ENCODE results near the gene INPP5A.
A peak's percentile ranks its signal among the peaks of the same experiment; 100 is the strongest.

The INPP5A gene

DNA sequence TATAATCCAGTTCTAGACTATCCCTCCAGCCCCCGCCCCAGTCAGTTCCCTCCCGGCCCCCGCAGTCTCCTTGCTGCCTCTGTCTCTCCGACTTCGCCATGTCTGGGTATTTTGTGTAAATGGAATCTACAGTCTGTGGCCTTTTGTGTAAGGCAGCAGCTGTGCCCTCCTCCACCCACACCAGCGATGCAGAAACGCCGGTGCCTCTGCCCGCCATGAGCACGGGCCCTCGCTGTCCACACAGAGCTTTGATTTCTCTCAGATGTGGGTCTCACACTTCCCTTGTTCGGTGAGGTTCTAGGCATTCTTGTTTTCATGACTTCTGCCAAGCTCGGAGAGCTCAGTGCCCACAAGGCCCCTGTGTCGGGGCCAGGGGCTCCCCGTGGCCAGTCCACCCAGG lies 210.5 kb downstream of the INPP5A start:
- Histone ChIP-seq H3K36me3 (replicated peaks in 1 of 2; ENCODE audit: control insufficient read depth in 2 of 2, insufficient read depth in 2 of 2, low read length in 2 of 2) (peaks cover 2 to 7% of the 10 kb centered on the region in 2 donors), H2BK12ac (ENCODE audit: low read length) (no peak overlapping the region), H2BK15ac (ENCODE audit: low read length) (no peak overlapping the region), H3K27me3 (ENCODE audit: control insufficient read depth in 3 of 3, insufficient read depth in 3 of 3, low read depth in 1 of 3, low read length in 3 of 3) (peaks cover 0 to 44% (median 0%) of the 10 kb centered on the region in 3 experiments), H2AK5ac (ENCODE audit: low read depth, low read length) (no peak overlapping the region), H3K79me1 (ENCODE audit: low read depth, low read length) (peaks cover 11% of the 10 kb centered on the region), H4K8ac (ENCODE audit: low read depth, low read length) (no peak overlapping the region), H3K23ac (ENCODE audit: low read depth, low read length, poor library complexity) (no peak overlapping the region), H4K91ac (ENCODE audit: low read depth, low read length, poor library complexity) (no peak overlapping the region), H3K4me2 (ENCODE audit: insufficient read depth, low read length, poor library complexity, severe bottlenecking) (no peak overlapping the region), H3K18ac (ENCODE audit: low read length) (no peak overlapping the region), H3K4me3 (ENCODE audit: low read length in 2 of 2) (no peak overlapping the region), H3K9ac (ENCODE audit: low read depth, low read length, poor library complexity) (no peak overlapping the region), H2BK120ac (ENCODE audit: low read depth, low read length) (no peak overlapping the region), H2BK5ac (ENCODE audit: low read length) (no peak overlapping the region), H3K4ac (ENCODE audit: low read length) (no peak overlapping the region), H3K14ac (ENCODE audit: low read length) (no peak overlapping the region), H3K27ac (replicated peaks; ENCODE audit: low read length) (no peak overlapping the region), H3K4me1 (ENCODE audit: control insufficient read depth in 2 of 2, insufficient read depth in 1 of 2, low read depth in 1 of 2, low read length in 2 of 2) (peaks cover 17 to 37% of the 10 kb centered on the region in 2 donors), H2AFZ (ENCODE audit: low read length) (no peak overlapping the region), H3K9me3 (replicated peaks in 1 of 2; ENCODE audit: control insufficient read depth in 2 of 2, insufficient read depth in 1 of 2, low read depth in 1 of 2, low read length in 2 of 2) (peaks cover 0 to 3% of the 10 kb centered on the region in 2 donors)
- no peak for DNase-seq (ENCODE audit: low spot score)
- no CpG with 5 or more reads among the region's 15 CpGs for WGBS, 2 donors (ENCODE audit: extremely low coverage in 2 of 2, insufficient read length in 2 of 2, insufficient replicate concordance in 1 of 2)

DNA sequence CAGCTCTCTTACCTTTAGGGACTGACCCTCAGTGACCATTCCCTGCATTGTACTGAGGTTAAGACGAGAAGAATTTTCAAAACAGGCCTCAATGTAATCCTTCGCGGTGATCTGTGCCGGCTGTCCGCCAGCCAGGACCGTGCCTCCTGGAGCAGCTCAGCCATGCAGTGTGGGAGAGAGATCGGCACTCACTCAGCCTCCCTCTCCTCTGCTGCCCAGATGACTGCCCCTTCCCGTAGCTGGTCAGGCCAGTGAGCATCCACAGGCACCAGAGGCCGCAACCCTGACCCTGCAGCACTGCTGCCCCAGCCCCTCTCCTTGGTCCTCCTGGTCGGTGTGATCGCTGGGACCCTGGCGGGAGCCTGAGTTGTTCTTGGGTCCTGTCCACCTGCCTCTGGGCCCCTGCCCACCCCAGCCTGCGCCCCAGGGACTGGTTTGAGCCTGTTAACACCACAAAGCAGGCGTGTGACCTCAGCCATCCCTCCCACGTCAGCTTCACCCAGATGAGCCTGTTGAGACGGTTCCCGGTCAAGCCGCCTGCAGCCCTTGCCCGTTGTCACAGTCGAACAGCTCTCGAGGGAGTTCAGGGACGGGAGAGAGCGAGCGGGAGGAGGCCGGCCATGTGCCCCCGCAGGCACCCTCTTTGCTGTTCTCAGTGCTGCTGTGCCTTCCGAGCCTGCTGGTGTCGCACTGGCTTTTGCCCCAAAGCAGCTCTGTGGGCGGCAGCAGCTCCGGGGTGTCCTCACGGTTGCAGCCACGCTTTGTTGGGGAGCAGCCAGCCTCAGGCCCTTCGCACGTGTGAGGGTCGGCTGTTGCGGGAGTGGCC lies 211.2 kb downstream of the INPP5A start:
- Histone ChIP-seq H3K23ac (ENCODE audit: low read depth, low read length, poor library complexity) (peak overlapping the region; percentile 80), H3K4me2 (ENCODE audit: insufficient read depth, low read length, poor library complexity, severe bottlenecking) (no peak overlapping the region), H4K91ac (ENCODE audit: low read depth, low read length, poor library complexity) (no peak overlapping the region), H2BK5ac (ENCODE audit: low read length) (no peak overlapping the region), H2AK5ac (ENCODE audit: low read depth, low read length) (peak overlapping the region; percentile 43), H2BK12ac (ENCODE audit: low read length) (peak overlapping the region; percentile 30), H2BK120ac (ENCODE audit: low read depth, low read length) (no peak overlapping the region), H2BK15ac (ENCODE audit: low read length) (peak overlapping the region; percentile 26), H2AFZ (ENCODE audit: low read length) (no peak overlapping the region), H3K9ac (ENCODE audit: low read depth, low read length, poor library complexity) (peak overlapping the region; percentile 70), H3K18ac (ENCODE audit: low read length) (peak overlapping the region; percentile 89), H3K27ac (replicated peaks; ENCODE audit: low read length) (no peak overlapping the region), H3K14ac (ENCODE audit: low read length) (peak overlapping the region; percentile 56), H3K36me3 (replicated peaks in 1 of 2; ENCODE audit: control insufficient read depth in 2 of 2, insufficient read depth in 2 of 2, low read length in 2 of 2) (peaks cover 2 to 7% of the 10 kb centered on the region in 2 donors), H3K27me3 (ENCODE audit: control insufficient read depth in 3 of 3, insufficient read depth in 3 of 3, low read depth in 1 of 3, low read length in 3 of 3) (peaks cover 0 to 40% (median 0%) of the 10 kb centered on the region in 3 experiments), H3K4me3 (ENCODE audit: low read length in 2 of 2) (no peak overlapping the region), H3K4me1 (ENCODE audit: control insufficient read depth in 2 of 2, insufficient read depth in 1 of 2, low read depth in 1 of 2, low read length in 2 of 2) (peaks cover 12 to 31% of the 10 kb centered on the region in 2 donors), H3K4ac (ENCODE audit: low read length) (no peak overlapping the region), H4K8ac (ENCODE audit: low read depth, low read length) (no peak overlapping the region), H3K9me3 (replicated peaks in 1 of 2; ENCODE audit: control insufficient read depth in 2 of 2, insufficient read depth in 1 of 2, low read depth in 1 of 2, low read length in 2 of 2) (peaks cover 0 to 3% of the 10 kb centered on the region in 2 donors), H3K79me1 (ENCODE audit: low read depth, low read length) (peaks cover 11% of the 10 kb centered on the region)
- WGBS, 2 donors (ENCODE audit: extremely low coverage in 2 of 2, insufficient read length in 2 of 2, insufficient replicate concordance in 1 of 2) = no CpG with 5 or more reads among the region's 36 CpGs
- DNase-seq (ENCODE audit: low spot score) = no peak

DNA sequence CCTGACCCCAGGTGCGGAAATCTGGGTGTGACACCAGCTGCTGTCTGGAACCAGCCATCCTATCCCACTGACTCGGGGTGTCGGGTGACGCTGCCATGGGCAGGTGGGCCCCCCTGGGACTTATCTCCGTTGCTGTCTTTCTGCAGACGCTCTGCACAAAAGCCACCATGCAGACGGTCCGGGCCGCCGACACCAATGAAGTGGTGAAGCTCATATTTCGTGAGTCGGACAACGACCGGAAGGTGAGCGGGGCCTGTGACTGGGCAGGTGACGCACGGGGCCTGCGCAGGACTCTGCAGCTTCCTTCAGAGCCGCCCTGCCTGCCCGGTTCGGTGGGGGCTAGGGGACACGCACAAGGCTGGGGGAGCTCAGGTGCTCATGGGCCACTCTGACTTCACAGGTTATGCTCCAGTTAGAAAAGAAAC lies 211.8 kb downstream of the INPP5A start:
- no peak overlapping the region for H2BK5ac ChIP-seq (ENCODE audit: low read length)
- H3K4ac ChIP-seq (ENCODE audit: low read length) = no peak overlapping the region
- H3K23ac ChIP-seq (ENCODE audit: low read depth, low read length, poor library complexity) = peak overlapping the region; percentile 65
- H3K4me3 ChIP-seq (ENCODE audit: low read length in 2 of 2) = no peak overlapping the region
- H3K4me1 ChIP-seq (ENCODE audit: control insufficient read depth in 2 of 2, insufficient read depth in 1 of 2, low read depth in 1 of 2, low read length in 2 of 2) = peaks cover 11 to 25% of the 10 kb centered on the region in 2 donors
- H3K14ac ChIP-seq (ENCODE audit: low read length) = peak overlapping the region; percentile 56
- H3K9ac ChIP-seq (ENCODE audit: low read depth, low read length, poor library complexity) = no peak overlapping the region
- DNase-seq (ENCODE audit: low spot score) = no peak
- H4K91ac ChIP-seq (ENCODE audit: low read depth, low read length, poor library complexity) = no peak overlapping the region
- peak overlapping the region; percentile 26 for H2BK15ac ChIP-seq (ENCODE audit: low read length)
- no CpG with 5 or more reads among the region's 22 CpGs for whole genome bisulfite sequencing, 2 donors (ENCODE audit: extremely low coverage in 2 of 2, insufficient read length in 2 of 2, insufficient replicate concordance in 1 of 2)
- H4K8ac ChIP-seq (ENCODE audit: low read depth, low read length) = no peak overlapping the region
- H3K9me3 ChIP-seq (replicated peaks in 1 of 2; ENCODE audit: control insufficient read depth in 2 of 2, insufficient read depth in 1 of 2, low read depth in 1 of 2, low read length in 2 of 2) = peaks cover 0 to 3% of the 10 kb centered on the region in 2 donors
- peak overlapping the region; percentile 43 for H2AK5ac ChIP-seq (ENCODE audit: low read depth, low read length)
- H3K27ac ChIP-seq (replicated peaks; ENCODE audit: low read length) = no peak overlapping the region
- H2AFZ ChIP-seq (ENCODE audit: low read length) = no peak overlapping the region
- H3K4me2 ChIP-seq (ENCODE audit: insufficient read depth, low read length, poor library complexity, severe bottlenecking) = peak overlapping the region; percentile 25
- H3K18ac ChIP-seq (ENCODE audit: low read length) = peak overlapping the region; percentile 89
- no peak overlapping the region for H2BK12ac ChIP-seq (ENCODE audit: low read length)
- peaks cover 11% of the 10 kb centered on the region for H3K79me1 ChIP-seq (ENCODE audit: low read depth, low read length)
- peaks cover 0 to 36% (median 0%) of the 10 kb centered on the region in 3 experiments for H3K27me3 ChIP-seq (ENCODE audit: control insufficient read depth in 3 of 3, insufficient read depth in 3 of 3, low read depth in 1 of 3, low read length in 3 of 3)
- no peak overlapping the region for H2BK120ac ChIP-seq (ENCODE audit: low read depth, low read length)
- H3K36me3 ChIP-seq (replicated peaks in 1 of 2; ENCODE audit: control insufficient read depth in 2 of 2, insufficient read depth in 2 of 2, low read length in 2 of 2) = peaks cover 2 to 7% of the 10 kb centered on the region in 2 donors

DNA sequence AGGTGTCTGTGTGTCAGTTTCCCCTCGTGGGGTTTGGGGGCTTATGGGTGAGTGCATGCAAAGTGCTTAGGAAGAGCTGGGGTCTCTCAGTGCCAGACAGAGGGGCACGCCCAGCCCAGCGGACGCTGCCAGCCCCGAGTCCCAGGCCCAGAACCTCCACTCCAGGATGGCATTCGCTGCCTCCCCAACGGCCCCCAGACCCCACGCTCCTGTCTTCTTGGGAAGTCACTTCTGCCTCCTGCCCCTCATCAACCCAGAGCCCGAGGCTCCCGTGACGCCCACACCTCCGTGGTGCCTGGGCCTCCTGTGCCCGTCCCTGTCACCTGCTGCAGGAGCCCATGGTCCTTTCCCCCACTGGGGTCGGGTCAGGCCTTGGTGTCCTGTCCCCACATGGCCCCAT lies 213.3 kb downstream of the INPP5A start:
- Histone ChIP-seq H3K23ac (ENCODE audit: low read depth, low read length, poor library complexity) (no peak overlapping the region), H2BK12ac (ENCODE audit: low read length) (no peak overlapping the region), H2BK120ac (ENCODE audit: low read depth, low read length) (no peak overlapping the region), H3K14ac (ENCODE audit: low read length) (no peak overlapping the region), H3K18ac (ENCODE audit: low read length) (peak overlapping the region; percentile 59), H4K91ac (ENCODE audit: low read depth, low read length, poor library complexity) (no peak overlapping the region), H2BK15ac (ENCODE audit: low read length) (no peak overlapping the region), H3K27ac (replicated peaks; ENCODE audit: low read length) (no peak overlapping the region), H2AK5ac (ENCODE audit: low read depth, low read length) (peak overlapping the region; percentile 75), H3K4me1 (ENCODE audit: control insufficient read depth in 2 of 2, insufficient read depth in 1 of 2, low read depth in 1 of 2, low read length in 2 of 2) (peaks cover 12 to 24% of the 10 kb centered on the region in 2 donors), H4K8ac (ENCODE audit: low read depth, low read length) (no peak overlapping the region), H3K4ac (ENCODE audit: low read length) (no peak overlapping the region), H3K9ac (ENCODE audit: low read depth, low read length, poor library complexity) (peak overlapping the region; percentile 21), H2BK5ac (ENCODE audit: low read length) (no peak overlapping the region), H2AFZ (ENCODE audit: low read length) (no peak overlapping the region), H3K9me3 (replicated peaks in 1 of 2; ENCODE audit: control insufficient read depth in 2 of 2, insufficient read depth in 1 of 2, low read depth in 1 of 2, low read length in 2 of 2) (peaks cover 0 to 8% of the 10 kb centered on the region in 2 donors), H3K79me1 (ENCODE audit: low read depth, low read length) (peaks cover 7% of the 10 kb centered on the region), H3K27me3 (ENCODE audit: control insufficient read depth in 3 of 3, insufficient read depth in 3 of 3, low read depth in 1 of 3, low read length in 3 of 3) (peaks cover 0 to 26% (median 0%) of the 10 kb centered on the region in 3 experiments), H3K4me2 (ENCODE audit: insufficient read depth, low read length, poor library complexity, severe bottlenecking) (no peak overlapping the region), H3K4me3 (ENCODE audit: low read length in 2 of 2) (peak overlapping the region in 1 of 2 donors; percentile 32), H3K36me3 (replicated peaks in 1 of 2; ENCODE audit: control insufficient read depth in 2 of 2, insufficient read depth in 2 of 2, low read length in 2 of 2) (peaks cover 3 to 7% of the 10 kb centered on the region in 2 donors)
- DNase-seq (ENCODE audit: low spot score) = no peak
- WGBS, 2 donors (ENCODE audit: extremely low coverage in 2 of 2, insufficient read length in 2 of 2, insufficient replicate concordance in 1 of 2) = no CpG with 5 or more reads among the region's 14 CpGs

Measured in neuronal stem cell (in vitro differentiated cells).